Measurements from ENCODE around the gene RRP12.

DNA sequence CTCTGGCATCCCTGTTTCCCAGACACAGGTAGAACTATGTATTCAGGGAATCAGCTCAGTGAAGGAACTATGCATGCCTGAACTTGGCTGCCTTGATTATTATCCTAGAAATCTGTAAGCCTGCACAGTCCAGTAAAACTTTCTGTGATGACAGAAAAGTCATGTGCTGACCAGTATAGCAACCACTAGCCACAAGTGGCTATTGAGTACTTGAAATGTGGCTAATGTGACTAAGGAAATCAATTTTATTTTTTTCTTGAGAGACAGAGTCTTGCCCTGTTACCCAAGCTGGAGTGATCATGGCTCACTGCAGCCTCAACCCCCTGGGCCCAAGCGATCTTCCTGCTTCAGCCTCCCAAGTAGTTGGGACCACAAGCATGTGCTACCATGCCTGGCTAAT is 41.1 kb upstream of the RRP12 start:
- TF ChIP-seq CTCF (IDR thresholded peaks at IDR 0.05; ENCODE audit: insufficient read depth, low read length) (no peak), GABPA (IDR thresholded peaks at IDR 0.05; ENCODE audit: low read depth) (no peak), REST (IDR thresholded peaks at IDR 0.05; ENCODE audit: insufficient replicate concordance, low read depth) (no peak)
